T-helper 2 cell (primary cell): ENCODE data around the gene RGPD4.
A peak's percentile ranks its signal among the peaks of the same experiment; 100 is the strongest.

ENCODE experiments used
- DNase-seq, 5 experiments: peaks; one replicate each; pipeline versions ENCODE4 v3.0.0 to v3.0.0-alpha.2; 2012 to 2022

The RGPD4 gene

GRCh38 chr2:107931412-107931811, 104.7 kb downstream of the RGPD4 start:
- no peak for DNase-seq

DNA sequence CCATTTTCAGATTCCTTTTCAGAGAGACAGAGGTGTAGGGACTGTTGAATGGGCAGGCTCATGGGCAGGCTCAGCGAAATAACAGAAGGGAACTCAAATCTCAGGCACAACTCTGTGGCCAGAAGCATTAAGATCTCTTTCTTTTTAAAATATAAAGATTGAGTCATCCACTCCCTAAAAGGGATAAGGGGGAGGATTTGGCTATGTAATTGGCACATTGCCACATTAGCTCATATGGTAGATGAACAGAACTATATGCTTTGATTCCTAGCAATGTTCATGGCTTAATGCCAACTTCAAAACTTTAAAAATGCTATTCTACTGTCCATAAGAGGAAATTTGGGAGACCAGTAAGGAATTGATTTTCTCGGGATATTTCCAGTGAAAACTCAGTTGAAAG, 105.8 kb downstream of the RGPD4 start:
- DNase-seq, result peak in 1 of 5 experiments; percentile 4

- DNase-seq, result peak in 1 of 5 experiments; percentile 8
These were observed 106.3 kb downstream of the RGPD4 start for GRCh38 chr2:107932979-107933378.

GRCh38 chr2:107936433-107937359, 110.0 kb downstream of the RGPD4 start:
- peak in 1 of 5 experiments; percentile 14 for DNase-seq
